GM21381 (cell line): Measurements from ENCODE around the gene NBPF1.
"Not testable (repeated sequence)": the region's sequence is repeated elsewhere in the genome, so short reads cannot be mapped to it uniquely, and the experiment has no call there.

Experiments
- ATAC-seq: cut with Tn5 transposase; IDR thresholded peaks from one replicate; pipeline ENCODE4 v1.9.1; 2021; ENCODE audit warnings: mild to moderate bottlenecking, moderate library complexity; ENCODE audit not compliant: unreplicated experiment

The NBPF1 gene

DNA sequence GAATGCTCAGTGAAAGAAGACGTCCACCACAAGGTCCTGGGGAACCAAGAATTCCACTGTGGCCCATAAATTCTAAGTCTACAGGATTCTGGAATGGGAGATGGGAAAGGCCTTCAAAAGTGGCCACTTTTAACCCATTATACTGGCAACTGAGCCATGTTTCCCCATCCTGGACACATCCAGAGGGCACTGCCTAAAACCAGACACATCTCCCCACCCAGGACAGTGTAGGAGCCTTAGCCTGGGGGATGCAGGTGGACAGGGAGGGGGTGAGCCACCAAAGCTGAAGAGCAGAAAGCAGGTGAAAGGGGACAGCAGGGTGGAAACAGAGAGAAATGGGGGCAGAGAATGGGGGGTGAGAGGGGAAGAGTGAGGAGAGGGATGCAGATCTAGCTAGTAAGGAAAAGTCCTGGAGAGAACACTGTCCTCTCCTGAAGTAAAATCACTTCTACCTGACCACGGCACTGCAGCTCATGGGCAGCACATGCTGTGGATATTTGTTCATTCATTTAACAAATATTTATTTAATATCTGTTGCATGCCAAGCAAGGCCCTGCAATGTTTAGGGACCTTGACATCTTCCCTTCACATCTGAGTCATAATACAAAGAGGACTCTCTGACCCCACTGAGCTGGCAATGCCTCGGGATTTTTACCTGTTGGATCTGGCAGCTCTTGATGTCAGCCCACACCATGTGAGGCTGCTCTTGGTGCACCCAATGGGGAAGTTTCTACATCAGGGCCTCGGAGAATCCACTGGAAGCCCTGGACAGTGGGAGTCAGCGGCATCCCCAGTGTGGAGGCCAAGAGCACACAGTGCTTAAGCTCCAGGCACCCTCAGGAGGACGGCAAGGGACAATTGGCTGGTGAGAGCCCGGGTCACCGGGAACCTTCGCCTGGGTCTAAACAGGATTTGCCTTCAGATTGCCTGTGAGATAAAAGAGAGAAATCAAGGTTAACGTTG is 5.2 kb downstream of the NBPF1 start:
- not testable (repeated sequence) for ATAC-seq

DNA sequence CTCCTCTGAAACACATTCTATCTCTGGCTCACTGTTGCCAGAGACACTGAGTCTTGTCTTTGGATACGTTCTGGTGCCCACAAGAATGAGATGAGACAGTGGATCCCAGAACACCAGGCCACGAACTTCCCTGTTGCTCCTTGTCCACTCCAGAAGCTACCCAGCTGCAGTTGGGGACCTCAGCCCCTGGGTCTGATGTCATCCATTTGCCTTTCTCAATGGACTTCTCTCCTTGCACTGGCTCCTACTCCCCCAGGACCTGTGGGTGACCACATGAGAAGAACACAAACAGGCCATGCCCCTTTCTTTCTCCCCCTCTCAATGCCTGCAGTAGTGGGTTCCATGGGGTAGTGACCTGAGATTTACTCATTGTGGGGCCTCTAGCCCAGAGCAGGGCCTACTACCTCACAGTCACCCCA is 5.9 kb downstream of the NBPF1 start:
- ATAC-seq: no peak

DNA sequence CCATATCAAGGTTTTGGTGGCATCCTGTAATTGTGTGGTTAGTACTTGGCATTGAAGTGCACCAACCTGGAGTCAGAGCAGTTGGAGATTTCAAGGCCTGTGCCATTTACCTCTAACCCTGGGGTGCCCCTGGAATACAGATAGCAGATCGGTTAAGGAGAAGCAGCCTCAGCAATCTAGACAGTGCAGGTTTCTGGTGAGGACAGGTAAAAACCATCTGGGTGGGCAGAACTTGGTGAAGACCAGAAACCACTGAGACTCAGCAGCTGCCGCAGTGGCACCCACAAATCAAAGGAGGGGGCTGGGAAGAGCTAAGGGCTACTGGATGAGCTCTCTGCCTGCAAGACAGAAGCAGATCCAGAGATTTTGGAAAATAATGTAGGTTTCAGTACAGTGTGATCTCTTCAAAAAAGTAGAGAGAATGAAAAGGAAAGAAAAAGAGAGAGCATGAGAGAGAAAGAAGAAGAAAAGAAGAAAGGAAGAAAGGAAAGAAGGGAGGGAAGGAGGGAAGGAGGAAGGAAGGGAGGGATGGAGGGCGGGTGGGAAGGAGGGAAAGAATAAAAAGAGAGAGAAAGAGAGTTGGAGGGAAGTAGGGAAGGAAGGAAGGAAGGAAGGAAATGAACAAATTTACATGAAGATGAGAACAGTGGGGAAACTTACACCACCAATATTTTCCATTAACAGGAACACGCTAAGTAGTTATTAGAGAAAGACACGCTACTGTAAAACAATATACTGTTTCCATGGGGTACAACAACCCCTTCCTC is 6.5 kb downstream of the NBPF1 start:
- not testable (repeated sequence) for ATAC-seq

DNA sequence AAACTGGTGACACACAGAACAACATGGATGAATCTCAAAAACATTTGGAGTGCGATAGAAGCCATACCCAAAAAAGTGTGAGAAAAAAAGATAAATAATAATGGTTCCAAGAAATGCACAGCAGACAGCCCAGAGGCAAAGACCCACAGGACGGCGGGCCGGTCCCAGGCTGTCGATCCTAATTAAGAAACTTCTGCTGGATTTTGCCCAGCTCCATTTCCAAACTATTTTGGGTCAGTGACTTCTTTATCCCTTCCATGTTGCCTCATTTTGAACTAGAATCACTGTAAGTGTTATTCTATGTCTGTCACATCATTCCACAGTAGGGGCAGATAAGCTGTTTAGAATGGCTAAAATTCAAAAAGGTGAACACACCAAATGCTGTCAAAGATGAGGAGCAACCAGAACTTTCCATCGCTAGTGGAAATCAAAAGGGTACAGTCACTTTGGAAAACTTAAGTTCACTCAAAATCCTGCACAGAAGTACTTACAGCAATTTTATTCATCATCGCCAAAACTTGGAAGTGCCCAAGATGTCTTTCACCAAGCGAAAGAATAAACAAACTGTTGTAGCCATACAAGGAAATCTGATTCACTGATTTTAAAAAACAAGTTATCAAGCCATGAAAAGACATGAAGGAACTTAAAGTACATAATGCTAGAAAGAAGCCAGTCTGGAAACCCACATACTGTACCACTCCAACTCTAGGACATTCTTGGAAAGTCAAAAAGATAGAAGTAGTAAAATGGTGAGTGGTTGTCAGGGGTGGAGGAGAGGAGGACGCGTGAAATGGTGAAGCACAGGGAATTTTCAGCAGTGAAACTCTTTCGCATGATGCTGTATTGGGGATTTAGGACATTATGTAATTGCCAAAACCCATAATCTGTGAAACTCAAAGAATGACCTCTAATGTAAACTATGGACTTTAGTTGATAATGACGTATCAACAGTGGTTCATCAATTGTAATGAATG is 7.5 kb downstream of the NBPF1 start:
- no peak for ATAC-seq

DNA sequence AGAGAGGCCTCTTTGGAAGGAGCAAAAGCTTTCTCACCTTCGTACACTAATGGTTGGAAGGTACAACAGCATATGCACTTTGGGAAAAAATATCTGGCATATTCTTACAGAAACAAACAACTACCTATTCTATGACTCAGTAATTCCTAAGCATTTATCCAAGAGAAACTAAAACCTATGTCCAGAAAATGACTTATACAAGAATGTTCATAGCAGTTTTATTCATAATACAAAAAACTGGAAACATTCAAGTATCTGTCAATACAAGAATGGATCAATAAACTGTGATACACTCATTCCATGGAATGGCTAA is 8.2 kb downstream of the NBPF1 start:
- ATAC-seq: no peak

DNA sequence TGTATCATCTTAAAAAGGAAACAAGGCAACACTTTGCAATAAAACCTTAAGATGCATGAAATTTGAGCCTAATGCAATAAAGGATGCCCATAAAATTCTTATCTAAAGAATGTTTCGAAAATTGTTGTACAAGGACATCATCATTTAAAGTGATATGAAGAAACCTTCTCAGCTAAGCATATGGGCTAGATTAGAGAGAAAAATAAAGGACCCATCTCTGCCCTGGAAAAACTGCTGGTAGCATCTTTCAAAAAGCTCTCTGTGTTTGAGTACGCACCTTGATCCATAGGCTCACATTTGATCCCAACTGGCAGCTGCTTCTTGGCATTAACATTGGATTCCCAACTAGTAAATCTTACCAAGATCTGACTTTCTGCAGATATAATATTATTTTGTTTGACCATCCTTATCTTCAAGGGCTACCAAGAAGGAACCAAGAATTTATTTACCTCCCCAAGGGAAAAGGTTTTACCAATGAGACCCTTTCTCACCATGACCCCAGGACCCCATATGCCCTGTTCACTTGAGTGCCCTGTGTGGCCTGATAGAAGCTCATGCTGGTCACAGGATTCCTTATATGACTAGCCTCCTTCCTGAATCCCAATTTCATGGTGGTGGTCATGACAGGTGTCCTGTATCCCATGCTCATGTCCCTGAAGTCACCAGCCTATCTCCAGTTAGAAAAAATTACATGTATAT is 8.7 kb downstream of the NBPF1 start:
- not testable (repeated sequence) for ATAC-seq

DNA sequence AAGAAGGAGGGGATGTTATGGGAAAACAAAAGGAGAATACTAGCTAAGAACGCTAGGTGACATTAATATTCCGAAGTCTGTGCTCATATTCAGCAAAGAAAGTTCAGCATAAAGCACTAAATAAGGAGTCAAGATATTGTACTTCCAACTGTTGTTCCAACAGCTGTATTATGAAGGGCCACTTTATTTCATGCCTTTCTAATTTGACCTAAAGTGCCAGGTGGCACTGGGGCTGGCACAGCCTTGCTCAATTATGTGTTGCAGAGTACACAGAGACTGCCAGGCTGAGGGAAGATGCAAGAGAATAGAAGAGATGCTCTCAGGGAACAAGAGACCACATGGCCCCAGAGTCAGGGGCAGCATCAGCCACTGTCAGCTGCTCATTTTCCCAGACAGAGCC is 9.7 kb downstream of the NBPF1 start:
- not testable (repeated sequence) for ATAC-seq

DNA sequence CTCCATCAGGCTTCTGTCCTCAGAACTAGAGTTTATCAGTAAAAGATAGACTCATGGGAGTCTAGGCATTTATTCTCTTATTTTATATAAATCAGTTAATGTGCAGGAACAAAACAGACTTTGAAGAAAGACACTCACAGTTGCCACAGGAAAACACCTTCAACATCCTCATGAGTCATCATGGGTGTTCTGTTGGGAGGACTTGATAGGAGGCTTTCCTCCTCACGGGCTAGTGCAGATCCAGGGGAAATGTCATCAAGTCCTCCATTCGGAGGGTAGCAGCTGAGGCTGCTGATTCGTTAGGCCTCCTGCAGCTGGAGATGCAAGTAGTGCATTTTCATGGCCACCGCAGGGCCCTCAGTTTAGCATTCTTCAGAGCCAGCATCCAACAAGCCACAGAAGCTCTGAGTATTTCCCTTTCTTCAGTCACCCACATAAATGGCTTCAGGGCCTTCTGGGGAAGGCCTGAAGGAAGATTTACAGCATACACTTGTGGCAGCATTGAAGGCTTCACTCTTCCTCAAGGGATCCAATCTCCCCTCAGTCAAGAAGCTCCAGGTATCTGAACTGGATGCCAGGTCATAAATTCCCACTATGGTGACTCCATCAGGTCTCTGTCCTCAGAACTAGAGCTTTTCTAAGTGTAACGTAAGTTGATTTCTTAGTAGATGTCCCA is 10.9 kb downstream of the NBPF1 start:
- not testable (repeated sequence) for ATAC-seq

DNA sequence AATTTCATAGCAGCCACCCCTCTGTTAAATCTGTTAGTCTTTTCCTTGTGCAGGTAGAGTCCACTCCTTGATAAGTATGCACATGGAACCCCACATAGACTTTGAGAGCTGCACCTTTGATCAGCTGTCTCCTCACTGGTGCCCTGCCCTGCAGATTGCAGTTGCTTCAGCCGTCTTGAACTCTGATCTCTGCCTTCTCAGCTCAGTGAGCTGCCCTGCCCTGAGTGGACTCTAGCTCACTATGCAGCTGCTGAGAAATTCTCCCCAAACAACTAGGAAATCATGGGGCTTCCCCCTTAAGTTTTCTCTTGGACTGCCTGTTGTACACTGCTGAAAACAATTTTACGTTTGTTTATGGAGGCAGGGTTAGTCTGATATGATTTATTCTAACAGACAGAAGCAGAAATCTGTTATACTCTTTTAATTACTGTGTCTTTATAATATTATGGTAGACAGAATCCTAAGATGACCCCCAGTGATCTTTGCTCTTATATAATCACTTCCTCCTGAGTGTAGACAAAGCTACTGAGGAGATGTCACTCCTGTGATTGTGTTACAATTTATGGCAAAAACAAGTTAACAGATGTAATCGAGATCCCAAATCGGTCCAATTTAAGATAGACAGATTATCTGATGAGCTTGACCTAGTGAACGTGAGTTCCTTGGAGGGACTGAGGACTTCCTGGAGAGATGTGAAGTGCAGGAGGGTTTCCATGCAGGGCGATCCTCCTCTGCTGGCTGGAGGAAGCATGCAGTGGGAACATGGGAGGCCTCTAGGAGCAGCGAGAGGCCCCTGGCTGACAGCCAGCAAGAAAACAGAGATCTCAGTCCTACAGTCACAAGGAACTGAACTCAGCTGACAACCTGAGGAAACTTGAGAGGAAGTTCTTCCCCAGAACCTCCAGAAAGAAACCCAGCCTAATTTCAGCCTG is 12.2 kb downstream of the NBPF1 start:
- not testable (repeated sequence) for ATAC-seq

DNA sequence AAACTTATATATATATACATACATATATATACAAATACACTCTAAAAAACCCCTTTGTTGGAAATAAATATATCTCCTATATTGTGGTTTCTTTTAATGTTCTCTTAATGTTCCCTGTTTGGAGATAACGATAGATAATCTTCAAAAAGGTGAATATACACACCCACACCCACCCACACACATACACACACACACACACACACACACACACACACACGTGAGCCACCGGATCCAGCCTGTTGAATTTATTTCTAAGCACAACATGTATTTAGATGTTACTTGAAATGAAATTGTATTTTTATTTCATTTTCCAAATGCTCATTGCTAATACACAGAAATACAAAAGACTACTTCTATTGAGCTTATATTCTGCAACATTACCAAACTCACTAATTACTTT is 14.0 kb downstream of the NBPF1 start:
- ATAC-seq: not testable (repeated sequence)

DNA sequence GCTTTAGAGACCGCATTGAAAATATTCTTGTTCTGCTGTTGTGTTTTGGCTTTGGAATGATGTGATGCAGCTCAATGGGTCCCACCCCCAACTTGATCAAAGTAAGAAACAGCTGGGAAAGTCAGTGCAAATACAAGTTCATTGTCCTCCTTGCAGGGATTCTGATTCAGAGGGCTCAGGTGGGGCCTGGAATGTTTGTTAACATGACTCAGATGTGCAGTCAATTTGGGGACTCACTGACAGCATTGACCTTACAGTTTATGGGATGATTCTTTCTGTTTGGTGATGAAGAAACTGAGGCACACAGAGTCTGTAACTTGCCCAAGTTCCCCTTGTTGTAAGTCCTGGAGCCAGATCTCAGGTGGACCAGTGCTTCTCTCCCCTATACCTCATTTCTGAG is 18.1 kb downstream of the NBPF1 start:
- not testable (repeated sequence) for ATAC-seq

DNA sequence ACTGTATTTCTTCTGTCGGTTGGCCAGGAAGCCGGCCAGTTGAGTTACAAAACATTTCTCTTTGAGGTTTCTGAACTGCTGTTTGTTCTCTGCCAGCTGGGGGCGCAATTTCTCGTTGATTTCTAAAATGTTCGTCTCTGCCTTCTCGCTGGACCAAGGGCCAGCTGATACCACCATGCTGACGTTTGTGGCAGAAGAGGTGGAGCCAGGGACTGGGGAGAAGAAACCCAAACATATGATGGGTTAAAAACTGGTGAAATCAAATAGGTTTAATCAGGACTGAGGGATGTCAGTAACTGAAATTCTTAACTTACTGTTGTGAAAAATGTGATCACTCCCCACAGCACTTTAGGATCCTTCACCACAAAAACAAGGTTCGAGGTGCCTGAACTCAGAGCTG is 21.5 kb downstream of the NBPF1 start:
- ATAC-seq: not testable (repeated sequence)

DNA sequence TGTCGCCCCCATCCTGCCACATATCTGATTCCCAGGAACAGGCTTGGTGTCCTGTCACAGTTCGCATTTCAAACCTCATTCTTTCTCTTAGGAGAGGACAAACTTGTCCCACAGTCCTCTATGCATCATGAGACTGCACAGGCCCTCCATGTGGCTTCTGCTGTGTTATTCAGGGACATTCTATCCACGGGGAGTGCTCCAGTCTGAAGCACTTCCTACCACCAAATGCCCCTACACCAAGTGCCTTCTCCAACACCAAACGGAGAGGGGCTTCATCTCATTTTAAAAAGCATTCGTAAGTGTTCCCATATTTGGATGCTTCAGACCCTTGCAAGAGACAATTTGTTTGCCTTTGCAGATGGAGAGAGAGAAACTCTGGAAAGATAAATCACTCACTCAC is 25.3 kb downstream of the NBPF1 start:
- not testable (repeated sequence) for ATAC-seq

DNA sequence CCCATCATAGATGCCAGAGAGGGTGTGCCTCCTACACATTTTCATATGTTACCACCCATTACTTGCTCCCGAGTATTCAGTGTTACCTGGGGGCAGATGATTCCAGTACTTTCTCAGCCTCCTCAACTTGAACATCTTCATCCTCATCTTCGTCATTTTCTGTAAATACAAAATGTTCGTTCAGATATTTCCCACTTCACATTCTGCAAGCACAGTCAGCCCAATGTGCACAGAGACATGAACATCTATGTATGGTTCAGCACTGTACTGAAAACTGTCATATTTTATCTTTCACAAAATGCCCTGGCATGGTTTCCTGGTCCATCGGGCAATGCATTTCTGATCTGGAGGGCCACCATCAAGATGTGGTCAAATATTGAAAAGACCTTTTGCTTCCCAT is 25.7 kb downstream of the NBPF1 start:
- not testable (repeated sequence) for ATAC-seq

DNA sequence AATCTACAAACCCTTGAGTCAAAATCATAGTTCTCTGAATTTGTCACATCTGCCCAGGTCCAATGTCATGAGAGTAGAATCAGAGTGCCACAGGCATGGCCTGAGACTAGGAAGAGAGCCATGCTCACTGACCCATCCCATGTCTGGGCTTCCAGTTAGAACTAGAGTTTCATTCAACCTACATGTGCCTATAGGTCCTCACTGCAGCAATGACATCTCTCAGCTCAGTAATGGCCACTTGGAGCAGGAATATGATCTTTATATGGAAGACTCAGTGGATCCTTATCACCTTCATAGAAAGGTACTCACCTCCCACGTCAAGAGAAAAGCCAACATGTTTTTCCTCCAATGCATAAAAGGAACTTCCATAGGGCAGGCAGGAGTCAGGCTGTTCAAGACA is 48.0 kb downstream of the NBPF1 start:
- ATAC-seq: not testable (repeated sequence)

DNA sequence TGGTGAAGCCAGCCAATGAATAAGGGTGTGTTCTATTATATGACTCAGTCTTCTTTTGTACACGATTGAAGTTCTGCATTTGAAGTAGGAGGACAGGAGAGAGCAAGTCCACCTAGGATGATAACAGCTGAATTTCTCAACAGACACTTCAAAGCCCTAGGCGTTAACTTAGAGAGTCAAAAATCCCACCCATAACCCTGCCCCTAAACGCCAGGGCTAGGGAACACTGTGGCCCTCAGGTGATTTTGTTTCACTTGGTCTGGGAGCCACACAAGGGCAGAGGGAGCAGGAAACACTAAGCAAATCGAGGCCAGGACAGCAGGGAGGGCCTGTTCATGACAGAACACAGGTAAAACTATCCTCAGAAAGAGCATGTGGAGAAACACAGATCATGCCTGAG is 52.3 kb downstream of the NBPF1 start:
- ATAC-seq: not testable (repeated sequence)

DNA sequence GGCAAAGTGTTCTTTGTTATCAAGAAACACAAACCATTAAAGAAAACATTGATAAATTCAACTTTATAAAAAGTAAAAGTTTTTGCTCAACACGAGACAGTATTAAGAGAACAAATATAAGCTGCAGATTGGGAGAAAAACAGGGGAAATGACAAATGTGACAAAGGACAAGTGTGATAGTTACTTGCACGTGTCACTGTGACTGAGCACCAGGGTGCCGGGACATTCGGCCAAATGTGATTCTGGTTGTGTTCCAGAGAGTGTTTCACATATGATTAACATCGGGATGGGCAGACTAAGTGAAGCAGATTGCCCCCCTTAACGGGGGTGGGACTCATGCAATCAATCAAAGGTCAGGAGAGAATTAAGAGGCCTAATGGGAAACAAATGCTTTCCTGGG is 52.9 kb downstream of the NBPF1 start:
- ATAC-seq: not testable (repeated sequence)

DNA sequence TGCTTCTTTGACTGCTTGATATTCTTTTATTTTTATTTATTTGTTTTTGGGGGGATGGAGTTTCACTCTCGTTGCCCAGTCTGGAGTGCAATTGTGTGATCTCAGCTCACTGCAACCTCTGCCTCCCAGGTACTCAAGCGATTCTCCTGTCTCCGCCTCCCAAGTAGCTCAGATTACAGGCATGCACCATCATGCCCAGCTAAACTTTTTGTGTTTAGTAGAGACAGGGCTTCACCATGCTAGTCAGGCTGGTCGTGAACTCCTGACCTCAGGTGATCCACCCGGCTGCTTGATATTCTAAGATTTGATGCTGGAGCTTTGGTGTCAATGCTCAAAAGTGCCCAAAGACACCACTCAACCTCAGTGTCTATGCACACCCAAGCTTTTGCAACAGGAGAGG is 53.7 kb downstream of the NBPF1 start:
- not testable (repeated sequence) for ATAC-seq

DNA sequence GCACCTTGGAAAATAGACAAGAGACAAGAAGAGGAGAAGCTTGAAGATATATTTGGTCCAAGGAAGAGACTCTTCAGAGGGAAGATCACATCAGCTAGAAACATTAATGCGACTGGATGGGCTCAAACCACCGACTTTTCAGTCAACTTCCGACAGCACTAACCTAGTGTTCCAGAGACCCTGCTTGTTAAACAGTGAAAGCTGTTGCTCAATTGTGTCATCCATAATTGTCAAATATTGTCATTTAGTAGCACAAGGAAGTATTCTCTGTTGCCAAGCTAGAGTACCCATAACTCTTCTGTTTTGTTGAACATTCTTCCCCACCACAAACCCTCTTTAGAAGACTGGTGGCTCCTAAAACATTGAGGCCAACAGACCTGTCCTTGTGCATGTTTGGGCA is 56.3 kb downstream of the NBPF1 start:
- ATAC-seq: not testable (repeated sequence)
